CD14-positive monocyte (primary cell): ENCODE data around the gene SHCBP1. TPM values are rescaled to one million over a fixed set of nuclear protein-coding genes. Genes with fewer than 3 reads are reported as not detected.
"Not testable (repeated sequence)": the region's sequence is repeated elsewhere in the genome, so short reads cannot be mapped to it uniquely, and the experiment has no call there.

ENCODE experiments used
- DNase-seq, 3 donors: peaks; one replicate each; pipeline ENCODE4 v3.0.0-alpha.2; 2011 to 2022
- H2AFZ ChIP-seq: 2 replicates; pipeline ENCODE4 v1.6.0; 2012; ENCODE audit warnings: mild to moderate bottlenecking, low read depth, low read length, inconsistent platforms; ENCODE audit not compliant: insufficient read depth, poor library complexity, severe bottlenecking
- H3K27ac ChIP-seq, 2 donors: 1 replicate in 1 of 2; 2 replicates in 1 of 2; pipeline ENCODE4 v1.5.1; 2012 to 2013; ENCODE audit warnings: low read length in 2 of 2, control low read depth in 1 of 2, inconsistent platforms in 1 of 2, low read depth in 1 of 2, mild to moderate bottlenecking in 1 of 2
- H3K27me3 ChIP-seq, 2 donors: one replicate each; pipeline versions ENCODE4 v1.6.0 to v1.6.1; 2011 to 2013; ENCODE audit warnings: low read length in 2 of 2; ENCODE audit not compliant: control insufficient read depth in 2 of 2, insufficient read depth in 2 of 2
- H3K36me3 ChIP-seq, 2 donors: replicated peaks in 1 of 2; 1 replicate in 1 of 2; 2 replicates in 1 of 2; pipeline versions ENCODE4 v1.5.1 to v1.6.1; 2012 to 2013; ENCODE audit warnings: low read length in 2 of 2, control low read depth in 1 of 2, inconsistent platforms in 1 of 2, mild to moderate bottlenecking in 1 of 2; ENCODE audit not compliant: insufficient read depth in 2 of 2, control insufficient read depth in 1 of 2
- H3K4me1 ChIP-seq, 2 donors: 1 replicate in 1 of 2; 2 replicates in 1 of 2; pipeline versions ENCODE4 v1.5.1 to v1.6.1; 2012 to 2013; ENCODE audit warnings: low read length in 2 of 2, control low read depth in 1 of 2, inconsistent platforms in 1 of 2, mild to moderate bottlenecking in 1 of 2, moderate library complexity in 1 of 2; ENCODE audit not compliant: insufficient read depth in 2 of 2, control insufficient read depth in 1 of 2
- H3K4me2 ChIP-seq: replicated peaks from 2 replicates; pipeline ENCODE3; 2012; ENCODE audit warnings: low read length, moderate library complexity, mild to moderate bottlenecking; ENCODE audit not compliant: poor library complexity, severe bottlenecking; ENCODE audit errors: extremely low read depth
- H3K4me3 ChIP-seq, 3 experiments: fragments of 200-600 bp in 1 of 3; sonication (generic) in 1 of 3; replicated peaks in 1 of 3; 1 replicate in 2 of 3; 2 replicates in 1 of 3; pipeline ENCODE4 v1.5.1; 2011 to 2013; ENCODE audit warnings: low read length in 3 of 3, mild to moderate bottlenecking in 3 of 3, control low read depth in 2 of 3, low read depth in 2 of 3, inconsistent platforms in 1 of 3, moderate library complexity in 1 of 3
- H3K79me2 ChIP-seq: 2 replicates; pipeline ENCODE4 v1.6.0; 2012; ENCODE audit warnings: mild to moderate bottlenecking, control low read depth, inconsistent platforms, low read length, moderate library complexity; ENCODE audit not compliant: insufficient read depth
- H3K9ac ChIP-seq: 2 replicates; pipeline ENCODE4 v1.6.0; 2017; ENCODE audit warnings: low read length, mild to moderate bottlenecking; ENCODE audit not compliant: insufficient read depth, poor library complexity, severe bottlenecking
- H3K9me3 ChIP-seq, 2 donors: replicated peaks in 1 of 2; 1 replicate in 1 of 2; 2 replicates in 1 of 2; pipeline versions ENCODE4 v1.5.1 to v1.6.1; 2012 to 2013; ENCODE audit warnings: low read length in 2 of 2, control low read depth in 1 of 2; ENCODE audit not compliant: control insufficient read depth in 1 of 2, insufficient read depth in 1 of 2
- H4K20me1 ChIP-seq: 2 replicates; pipeline ENCODE4 v1.6.0; 2012; ENCODE audit warnings: mild to moderate bottlenecking, low read length, control low read depth, moderate library complexity; ENCODE audit not compliant: insufficient read depth
- H3K27ac Mint-ChIP-seq, 7 donors: one replicate each; pipeline ENCODE4 v1.8.0; 2020; ENCODE audit warnings: mild to moderate bottlenecking in 7 of 7, mixed read lengths in 7 of 7, moderate library complexity in 6 of 7, inconsistent platforms in 2 of 7
- H3K27me3 Mint-ChIP-seq, 3 donors: one replicate each; pipeline ENCODE4 v1.8.0; 2021 to 2022; ENCODE audit warnings: low read depth in 3 of 3, mild to moderate bottlenecking in 3 of 3, mixed read lengths in 3 of 3, moderate library complexity in 3 of 3, inconsistent platforms in 1 of 3
- H3K36me3 Mint-ChIP-seq, 2 donors: one replicate each; pipeline ENCODE4 v1.8.0; 2020; ENCODE audit warnings: mixed read lengths in 2 of 2, inconsistent platforms in 1 of 2, mild to moderate bottlenecking in 1 of 2
- H3K4me1 Mint-ChIP-seq: one replicate; pipeline ENCODE4 v1.8.0; 2020; ENCODE audit warnings: mild to moderate bottlenecking, mixed read lengths
- H3K4me3 Mint-ChIP-seq, 2 donors: one replicate each; pipeline ENCODE4 v1.8.0; 2020; ENCODE audit warnings: mild to moderate bottlenecking in 2 of 2, mixed read lengths in 2 of 2, moderate library complexity in 1 of 2
- H3K9me3 Mint-ChIP-seq, 7 donors: one replicate each; pipeline ENCODE4 v1.8.0; 2020 to 2022; ENCODE audit warnings: mixed read lengths in 7 of 7, mild to moderate bottlenecking in 6 of 7, moderate library complexity in 6 of 7, inconsistent platforms in 2 of 7
- WGBS: methylation state at CpG from one replicate; pipeline ENCODE4 v1.1.5; 2013; ENCODE audit warnings: missing lambda C conversion rate; ENCODE audit not compliant: insufficient coverage; 5-methylcytosine and 5-hydroxymethylcytosine counted together
- intact Hi-C, 2 donors: fragments of 100-400 bp; cut with micrococcal nuclease; formaldehyde crosslinking; loops; one replicate each; pipeline versions ENCODE4 v1.15.0 to v1.15.1; 2023
- polyA plus RNA-seq, 3 donors: library from polyadenylated mRNA; depleted of rRNA in 1 of 3; unstranded in 2 of 3; stranded (reverse) in 1 of 3; fragments of 300-500 nt in 2 of 3; fragments of >200 nt in 1 of 3; fragmentation: Illumina TruSeq in 2 of 3; gene quantifications; 1 replicate in 2 of 3; 2 replicates in 1 of 3; pipeline ENCODE4 v1.2.3, GENCODE V29; 2012 to 2021

SHCBP1 gene
- polyA plus RNA-seq, 3 donors, result 0.45 to 2.3 (median 0.93) TPM

- H3K36me3 Mint-ChIP-seq, H4K20me1 ChIP-seq, H3K27ac Mint-ChIP-seq, intact Hi-C loops, H3K27me3 Mint-ChIP-seq, H3K9me3 ChIP-seq, DNase-seq, H3K27ac ChIP-seq, H3K9me3 Mint-ChIP-seq, H3K36me3 ChIP-seq, H3K27me3 ChIP-seq, H2AFZ ChIP-seq, H3K4me3 Mint-ChIP-seq, H3K4me3 ChIP-seq, H3K9ac ChIP-seq, H3K4me2 ChIP-seq: not testable (repeated sequence)
- Histone ChIP-seq H3K79me2 (peaks cover 19% of the 10 kb centered on the region), H3K4me1 (peaks cover 21 to 25% of the 10 kb centered on the region in 2 donors)
- no CpG with 5 or more reads among the region's 6 CpGs for WGBS
- peaks cover 31% of the 10 kb centered on the region for H3K4me1 Mint-ChIP-seq
Measured at GRCh38 chr16:46624862-46625261, 3.7 kb upstream of the SHCBP1 start.

- not testable (repeated sequence) for H3K4me3 Mint-ChIP-seq, H3K27me3 Mint-ChIP-seq, H3K36me3 Mint-ChIP-seq, DNase-seq, H3K9me3 Mint-ChIP-seq, H4K20me1 ChIP-seq, H3K9me3 ChIP-seq, H3K36me3 ChIP-seq, H3K27me3 ChIP-seq, H3K27ac Mint-ChIP-seq, H3K4me2 ChIP-seq, H3K27ac ChIP-seq, H2AFZ ChIP-seq, H3K4me3 ChIP-seq, H3K9ac ChIP-seq
- no CpG with 5 or more reads among the region's 6 CpGs for WGBS
- peaks cover 22% of the 10 kb centered on the region for H3K4me1 Mint-ChIP-seq
- H3K4me1 ChIP-seq, result peaks cover 21 to 23% of the 10 kb centered on the region in 2 donors
- intact Hi-C loops, result loop anchor here in 1 of 2 donors (2.0 kb wide), 1 partner anchor 69 kb away; no protein-coding TSS in a partner anchor
- H3K79me2 ChIP-seq, result peaks cover 31% of the 10 kb centered on the region
Measured at GRCh38 chr16:46623707-46624106, 2.5 kb upstream of the SHCBP1 start.

- not testable (repeated sequence) for H3K27me3 ChIP-seq, H3K27me3 Mint-ChIP-seq, H4K20me1 ChIP-seq, H3K36me3 ChIP-seq, DNase-seq, H3K9ac ChIP-seq, H3K4me2 ChIP-seq, H3K27ac ChIP-seq, H3K27ac Mint-ChIP-seq, H3K4me3 Mint-ChIP-seq, H2AFZ ChIP-seq, H3K9me3 Mint-ChIP-seq, H3K9me3 ChIP-seq, H3K36me3 Mint-ChIP-seq, H3K4me3 ChIP-seq
- peaks cover 21 to 23% of the 10 kb centered on the region in 2 donors for H3K4me1 ChIP-seq
- H3K4me1 Mint-ChIP-seq, result peaks cover 22% of the 10 kb centered on the region
- intact Hi-C loops, result loop anchor here in 1 of 2 donors (2.0 kb wide), 1 partner anchor 68 kb away; no protein-coding TSS in a partner anchor
- no CpG with 5 or more reads among the region's 8 CpGs for WGBS
- peaks cover 35% of the 10 kb centered on the region for H3K79me2 ChIP-seq
Measured at GRCh38 chr16:46623246-46623645, 2.1 kb upstream of the SHCBP1 start.
